Osteoblast (primary cell): ENCODE measurements around the gene ARHGAP4. TPM values are rescaled to one million over a fixed set of nuclear protein-coding genes. Genes with fewer than 3 reads are reported as not detected.

Experiments used
- DNase-seq: peaks from one replicate; pipeline ENCODE4 v3.0.0; 2011; ENCODE audit warnings: low spot score, mixed read lengths; ENCODE audit not compliant: insufficient read length; ENCODE audit errors: missing footprints
- H2AFZ ChIP-seq: 2 replicates; pipeline ENCODE4 v1.6.0; 2011; ENCODE audit warnings: mild to moderate bottlenecking, low read length
- H3K27ac ChIP-seq: 2 replicates; pipeline ENCODE4 v1.5.1; 2011; ENCODE audit warnings: mild to moderate bottlenecking, low read depth, low read length, moderate library complexity
- H3K27me3 ChIP-seq: 2 replicates; pipeline ENCODE4 v1.6.0; 2012; ENCODE audit warnings: mild to moderate bottlenecking, control low read depth, inconsistent platforms, low read length, moderate library complexity; ENCODE audit not compliant: insufficient read depth
- H3K36me3 ChIP-seq: 2 replicates; pipeline ENCODE4 v1.5.1; 2011; ENCODE audit warnings: mild to moderate bottlenecking, low read length, control low read depth, moderate library complexity; ENCODE audit not compliant: insufficient read depth
- H3K4me1 ChIP-seq: 2 replicates; pipeline ENCODE4 v1.5.1; 2011; ENCODE audit warnings: mild to moderate bottlenecking, low read length, control low read depth, moderate library complexity; ENCODE audit not compliant: insufficient read depth
- H3K4me2 ChIP-seq: 2 replicates; pipeline ENCODE4 v1.6.0; 2011; ENCODE audit warnings: mild to moderate bottlenecking, low read length; ENCODE audit not compliant: insufficient read depth
- H3K4me3 ChIP-seq: fragments of 200-600 bp; sonication (generic); 3 replicates; pipeline ENCODE4 v1.5.1; 2012; ENCODE audit warnings: mild to moderate bottlenecking, low read length, inconsistent platforms; ENCODE audit not compliant: insufficient read depth
- H3K79me2 ChIP-seq: 2 replicates; pipeline ENCODE4 v1.6.0; 2012; ENCODE audit warnings: mild to moderate bottlenecking, low read length, control low read depth, inconsistent platforms; ENCODE audit not compliant: insufficient read depth
- H3K9me3 ChIP-seq: 2 replicates; pipeline ENCODE4 v1.5.1; 2011; ENCODE audit warnings: low read depth, low read length, control low read depth
- H4K20me1 ChIP-seq: 2 replicates; pipeline ENCODE4 v1.6.0; 2012; ENCODE audit warnings: mild to moderate bottlenecking, low read length, control low read depth; ENCODE audit not compliant: insufficient read depth
- CTCF ChIP-seq: IDR thresholded peaks from 2 replicates; pipeline ENCODE4 v1.5.1; 2011; ENCODE audit warnings: mild to moderate bottlenecking, low read depth, low read length, moderate library complexity; ENCODE audit errors: extremely low read depth
- total RNA-seq: library from RNA; depleted of rRNA; stranded (reverse); fragments of >200 nt; gene quantifications from 2 replicates; pipeline ENCODE4 v1.2.3, GENCODE V29; 2012

ARHGAP4 gene
- total RNA-seq, 1 donor = 1.4 TPM

- H4K20me1 ChIP-seq = peaks cover 43% of the 10 kb centered on the region
- H2AFZ ChIP-seq = no peak overlapping the region
- TF ChIP-seq CTCF = no peak
- H3K36me3 ChIP-seq = peaks cover 22% of the 10 kb centered on the region
- H3K4me3 ChIP-seq = no peak overlapping the region
- H3K4me1 ChIP-seq = peaks cover 9% of the 10 kb centered on the region
- H3K4me2 ChIP-seq = no peak overlapping the region
- H3K27me3 ChIP-seq = no peaks in the 10 kb centered on the region
- no peaks in the 10 kb centered on the region for H3K9me3 ChIP-seq
- H3K27ac ChIP-seq = no peak overlapping the region
- DNase-seq = no peak
- peaks cover 38% of the 10 kb centered on the region for H3K79me2 ChIP-seq
Measured at GRCh38 chrX:153932220-153932915, 6.3 kb upstream of the ARHGAP4 start.

- H3K27me3 ChIP-seq = no peaks in the 10 kb centered on the region
- H3K79me2 ChIP-seq = peaks cover 38% of the 10 kb centered on the region
- no peak overlapping the region for H3K27ac ChIP-seq
- H3K4me2 ChIP-seq = no peak overlapping the region
- peaks cover 22% of the 10 kb centered on the region for H3K36me3 ChIP-seq
- DNase-seq = no peak
- H3K4me3 ChIP-seq = no peak overlapping the region
- H4K20me1 ChIP-seq = peaks cover 46% of the 10 kb centered on the region
- no peak overlapping the region for H2AFZ ChIP-seq
- no peaks in the 10 kb centered on the region for H3K9me3 ChIP-seq
- peaks cover 9% of the 10 kb centered on the region for H3K4me1 ChIP-seq
- no peak for TF ChIP-seq CTCF
Measured at GRCh38 chrX:153931748-153932147, 5.7 kb upstream of the ARHGAP4 start.

- Histone ChIP-seq H3K27ac (no peak overlapping the region), H3K79me2 (peaks cover 38% of the 10 kb centered on the region), H3K9me3 (no peaks in the 10 kb centered on the region), H3K4me1 (peaks cover 9% of the 10 kb centered on the region), H4K20me1 (peaks cover 46% of the 10 kb centered on the region), H2AFZ (no peak overlapping the region), H3K4me2 (no peak overlapping the region), H3K36me3 (peaks cover 22% of the 10 kb centered on the region), H3K4me3 (no peak overlapping the region), H3K27me3 (no peaks in the 10 kb centered on the region)
- no peak for DNase-seq
- no peak for TF ChIP-seq CTCF
Measured at GRCh38 chrX:153931151-153931550, 5.1 kb upstream of the ARHGAP4 start.

GRCh38 chrX:153930011-153930910 lies 4.2 kb upstream of the ARHGAP4 start:
- no peak overlapping the region for H3K27ac ChIP-seq
- H3K36me3 ChIP-seq = peaks cover 22% of the 10 kb centered on the region
- peaks cover 38% of the 10 kb centered on the region for H3K79me2 ChIP-seq
- H3K27me3 ChIP-seq = peaks cover 6% of the 10 kb centered on the region
- TF ChIP-seq CTCF = no peak
- peaks cover 9% of the 10 kb centered on the region for H3K4me1 ChIP-seq
- H3K4me3 ChIP-seq = no peak overlapping the region
- H3K9me3 ChIP-seq = no peaks in the 10 kb centered on the region
- H3K4me2 ChIP-seq = no peak overlapping the region
- H2AFZ ChIP-seq = no peak overlapping the region
- DNase-seq = peak; percentile 84
- peaks cover 46% of the 10 kb centered on the region for H4K20me1 ChIP-seq
